Activated T-helper 9 cell treated with anti-CD3 and anti-CD28 coated beads, Interleukin-2, amount 50 U/mL, for 16 hours (primary cell): Measurements from ENCODE around the gene TRH.
"Not testable (repeated sequence)": the region's sequence is repeated elsewhere in the genome, so short reads cannot be mapped to it uniquely, and the experiment has no call there.

Source experiments
- DNase-seq: peaks from one replicate; pipeline ENCODE4 v3.0.0-alpha.2; 2020; ENCODE audit warnings: low read depth

TRH gene

GRCh38 chr3:130010556-130010955, 36.0 kb downstream of the TRH start:
- no peak for DNase-seq

DNA sequence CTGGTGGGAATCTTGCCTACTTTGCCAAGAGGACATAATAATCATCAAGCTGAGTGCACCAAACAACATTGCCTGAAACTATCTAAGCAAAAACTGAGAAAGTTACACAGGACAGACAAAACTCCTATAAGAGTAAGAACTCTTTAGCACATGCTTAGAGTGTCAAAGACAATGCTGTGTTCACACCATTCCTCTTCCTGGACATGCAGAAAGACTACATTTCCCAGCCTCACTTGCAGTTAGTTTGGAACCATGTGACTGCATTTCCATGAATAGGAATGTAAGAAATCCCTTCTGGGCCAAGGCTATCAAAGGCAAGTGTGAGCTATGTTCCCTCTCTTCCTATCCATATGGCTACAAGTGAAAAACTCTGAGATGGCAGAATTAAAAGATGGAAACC, 37.6 kb downstream of the TRH start:
- not testable (repeated sequence) for DNase-seq

DNA sequence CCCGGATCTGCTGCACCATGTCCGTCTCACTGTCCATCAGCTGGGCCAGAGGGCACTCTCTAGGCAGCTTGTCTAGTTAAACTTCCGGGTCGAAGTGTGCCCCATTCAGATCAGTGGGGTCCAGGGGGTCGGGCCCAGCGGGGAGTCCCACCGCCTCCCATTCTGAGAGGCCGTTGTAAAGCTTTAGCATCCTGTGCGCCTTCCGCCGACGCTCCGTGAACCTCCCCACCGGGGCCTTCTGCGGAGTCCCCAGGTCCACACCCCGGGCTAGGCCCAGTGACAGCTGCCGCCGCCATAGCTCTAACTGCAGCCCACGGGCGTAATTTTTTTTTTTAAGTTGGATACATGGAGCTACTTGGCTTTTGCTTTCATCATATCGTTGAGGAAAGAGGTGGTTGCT, 38.7 kb downstream of the TRH start:
- DNase-seq = not testable (repeated sequence)

GRCh38 chr3:130014526-130014925, 40.0 kb downstream of the TRH start:
- DNase-seq = no peak

GRCh38 chr3:130017661-130018060, 43.1 kb downstream of the TRH start:
- not testable (repeated sequence) for DNase-seq

GRCh38 chr3:130026146-130026829, 51.8 kb downstream of the TRH start:
- not testable (repeated sequence) for DNase-seq

DNA sequence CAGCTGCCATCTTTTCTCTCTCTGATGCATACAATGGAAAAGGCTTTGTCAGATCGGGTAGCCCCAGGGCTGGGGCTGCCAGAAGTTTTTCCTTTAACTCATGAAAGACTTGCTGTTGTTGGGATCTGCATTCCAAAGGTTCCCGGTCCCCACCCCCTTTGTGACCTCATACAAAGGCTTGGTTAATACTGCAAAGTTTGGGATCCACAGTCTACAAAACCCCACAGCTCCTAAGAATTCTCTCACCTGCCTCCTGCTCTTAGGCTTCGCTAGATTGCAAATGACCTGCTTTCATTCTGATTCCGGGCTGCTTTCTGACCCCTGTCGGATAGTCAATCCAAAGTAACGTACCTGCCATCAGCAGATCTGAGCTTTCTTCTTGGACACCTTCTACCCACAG, 52.9 kb downstream of the TRH start:
- not testable (repeated sequence) for DNase-seq
